ENCODE data around the gene GLYAT. TPM values are rescaled to one million over a fixed set of nuclear protein-coding genes. Genes with fewer than 3 reads are reported as not detected.

GLYAT gene
- total RNA-seq, 1 experiment from 2014 or later = not detected

DNA sequence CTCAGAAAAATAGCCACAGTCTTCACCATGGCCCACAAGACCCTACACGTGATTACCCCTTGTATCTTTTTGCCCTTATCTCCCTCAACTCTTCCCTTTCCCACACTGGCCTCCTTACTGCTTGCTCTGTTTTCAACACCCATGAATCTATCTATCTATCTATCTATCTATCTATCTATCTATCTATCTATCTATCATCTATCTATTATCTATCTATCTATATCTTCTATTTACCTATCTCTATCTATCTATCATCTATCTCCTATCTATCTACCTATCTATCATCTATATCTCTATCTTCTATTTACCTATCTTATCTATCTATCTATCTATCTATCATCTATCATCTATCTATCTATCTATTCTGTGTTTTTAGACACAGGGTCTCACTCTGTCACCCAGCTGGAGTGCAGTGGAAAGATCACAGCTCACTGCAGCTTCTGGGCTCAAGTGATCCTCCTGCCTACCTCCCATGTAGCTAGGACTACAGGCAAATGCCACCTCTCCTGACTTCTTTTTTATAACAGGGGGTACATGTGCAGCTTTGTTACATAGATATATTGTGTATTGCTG is 55.1 kb downstream of the GLYAT start:
- Histone ChIP-seq H3K9me3 (ENCODE audit: control insufficient read depth, insufficient read depth, low read depth, low read length) (no peaks in the 10 kb centered on the region), H3K27me3 (ENCODE audit: control insufficient read depth, insufficient read depth, low read length) (no peaks in the 10 kb centered on the region; the same call in 1 of the 2 replicates), H3K27ac (ENCODE audit: low read length) (no peak overlapping the region), H3K4me1 (ENCODE audit: control insufficient read depth, insufficient read depth, low read length) (no peaks in the 10 kb centered on the region), H3K4me3 (ENCODE audit: low read depth in 2 of 2, low read length in 2 of 2) (no peak overlapping the region), H3K36me3 (ENCODE audit: control insufficient read depth, insufficient read depth, low read length) (no peaks in the 10 kb centered on the region)
- no TSS peak for BruUV-seq (replicated peaks)
- TF ChIP-seq, protein P1, sequence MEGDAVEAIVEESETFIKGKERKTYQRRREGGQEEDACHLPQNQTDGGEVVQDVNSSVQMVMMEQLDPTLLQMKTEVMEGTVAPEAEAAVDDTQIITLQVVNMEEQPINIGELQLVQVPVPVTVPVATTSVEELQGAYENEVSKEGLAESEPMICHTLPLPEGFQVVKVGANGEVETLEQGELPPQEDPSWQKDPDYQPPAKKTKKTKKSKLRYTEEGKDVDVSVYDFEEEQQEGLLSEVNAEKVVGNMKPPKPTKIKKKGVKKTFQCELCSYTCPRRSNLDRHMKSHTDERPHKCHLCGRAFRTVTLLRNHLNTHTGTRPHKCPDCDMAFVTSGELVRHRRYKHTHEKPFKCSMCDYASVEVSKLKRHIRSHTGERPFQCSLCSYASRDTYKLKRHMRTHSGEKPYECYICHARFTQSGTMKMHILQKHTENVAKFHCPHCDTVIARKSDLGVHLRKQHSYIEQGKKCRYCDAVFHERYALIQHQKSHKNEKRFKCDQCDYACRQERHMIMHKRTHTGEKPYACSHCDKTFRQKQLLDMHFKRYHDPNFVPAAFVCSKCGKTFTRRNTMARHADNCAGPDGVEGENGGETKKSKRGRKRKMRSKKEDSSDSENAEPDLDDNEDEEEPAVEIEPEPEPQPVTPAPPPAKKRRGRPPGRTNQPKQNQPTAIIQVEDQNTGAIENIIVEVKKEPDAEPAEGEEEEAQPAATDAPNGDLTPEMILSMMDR (IDR thresholded peaks at IDR 0.05) = no peak
- no peak for TF ChIP-seq POLR2AphosphoS5 (IDR thresholded peaks at IDR 0.05; ENCODE audit: low read depth, low read length)
- no peak for TF ChIP-seq SIN3A (IDR thresholded peaks at IDR 0.05; ENCODE audit: borderline replicate concordance, insufficient read depth, low read depth, low read length)
- TF ChIP-seq TCF7L2 (IDR thresholded peaks at IDR 0.05; ENCODE audit: low read depth, low read length) = no peak
- ChIA-PET POLR2A (interaction anchor here (0.5 kb wide), 1 partner anchor 49 kb away, joined by 10 read pairs; no protein-coding TSS in a partner anchor), CTCF (no interaction called here)
- no peak for DNase-seq (ENCODE audit: low read depth, low spot score)
- intact Hi-C loops (cut with micrococcal nuclease; ENCODE audit: unreplicated experiment) (loop anchor here (5.0 to 10.0 kb wide), 2 partner anchors 102 to 226 kb away; partner anchors contain the start of genes LPXN and ZFP91), in situ Hi-C loops (cut with HindIII; ENCODE audit: low pct_unique_long_range_greater_than_20kb, low sequenced_read_pairs) (no loop called here)
- ATAC-seq = no peak

DNA sequence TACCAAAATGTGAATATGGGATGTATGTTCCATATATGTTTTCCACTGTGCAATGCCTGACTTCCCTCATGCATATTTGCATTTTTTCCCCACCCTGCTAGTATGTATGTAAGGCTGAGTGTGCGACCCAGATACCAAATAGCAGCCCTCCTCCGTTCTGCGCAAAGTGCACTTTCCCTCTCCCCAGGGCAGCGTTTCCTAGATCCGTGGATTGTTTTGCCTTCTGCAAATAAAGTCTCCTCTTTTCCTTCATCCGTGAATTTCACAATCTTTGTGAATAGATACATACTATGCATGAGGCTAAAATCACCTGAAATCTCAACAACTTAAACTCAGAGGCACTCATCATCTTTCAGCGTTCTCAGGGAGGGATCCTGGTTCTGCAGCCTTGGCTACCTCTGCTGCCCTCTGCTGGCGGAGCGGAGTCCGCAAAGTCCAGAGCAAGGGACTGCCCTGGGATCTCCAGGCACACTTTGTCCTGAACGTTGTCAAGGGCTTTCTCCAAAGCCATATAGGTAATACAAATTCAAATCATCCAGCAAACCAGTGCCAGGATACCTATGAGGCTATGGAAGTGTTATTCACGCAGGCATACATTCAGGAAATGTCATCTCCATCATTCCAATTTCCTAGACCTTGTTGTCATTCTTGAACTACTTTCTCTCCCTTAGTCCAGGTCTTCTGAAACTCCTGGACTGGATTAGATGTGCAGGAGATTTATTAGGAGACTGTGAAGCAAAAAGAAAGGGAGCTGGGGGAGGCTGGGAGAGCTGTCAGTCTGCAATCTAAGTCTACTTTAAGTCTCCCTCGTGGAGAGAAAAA is 56.2 kb downstream of the GLYAT start:
- CTCF ChIA-PET = no interaction called here

More for the DNA sequence above, 56.2 kb downstream of the GLYAT start:
- DNase-seq (ENCODE audit: low read depth, low spot score) = no peak
- POLR2A ChIA-PET = no interaction called here
- BruUV-seq (replicated peaks) = no TSS peak
- intact Hi-C loops (cut with micrococcal nuclease; ENCODE audit: unreplicated experiment) = loop anchor here (5.0 to 10.0 kb wide), 2 partner anchors 101 to 227 kb away; partner anchors contain the start of genes LPXN and ZFP91
- peak; percentile 98 for ATAC-seq
- in situ Hi-C loops (cut with HindIII; ENCODE audit: low pct_unique_long_range_greater_than_20kb, low sequenced_read_pairs) = no loop called here
- Histone ChIP-seq H3K27ac (ENCODE audit: low read length) (no peak overlapping the region), H3K27me3 (ENCODE audit: control insufficient read depth, insufficient read depth, low read length) (no peaks in the 10 kb centered on the region; the same call in 1 of the 2 replicates), H3K4me1 (ENCODE audit: control insufficient read depth, insufficient read depth, low read length) (no peaks in the 10 kb centered on the region), H3K36me3 (ENCODE audit: control insufficient read depth, insufficient read depth, low read length) (no peaks in the 10 kb centered on the region), H3K4me3 (ENCODE audit: low read depth in 2 of 2, low read length in 2 of 2) (peak overlapping the region in 1 of 2 experiments; percentile 19; a peak in 1 of 4 replicates), H3K9me3 (ENCODE audit: control insufficient read depth, insufficient read depth, low read depth, low read length) (no peaks in the 10 kb centered on the region)
- TF ChIP-seq SIN3A (IDR thresholded peaks at IDR 0.05; ENCODE audit: borderline replicate concordance, insufficient read depth, low read depth, low read length) (no peak), POLR2AphosphoS5 (IDR thresholded peaks at IDR 0.05; ENCODE audit: low read depth, low read length) (no peak)
- TF ChIP-seq, protein P1 (IDR thresholded peaks at IDR 0.05) = peak; percentile 97
- TF ChIP-seq, protein P2, sequence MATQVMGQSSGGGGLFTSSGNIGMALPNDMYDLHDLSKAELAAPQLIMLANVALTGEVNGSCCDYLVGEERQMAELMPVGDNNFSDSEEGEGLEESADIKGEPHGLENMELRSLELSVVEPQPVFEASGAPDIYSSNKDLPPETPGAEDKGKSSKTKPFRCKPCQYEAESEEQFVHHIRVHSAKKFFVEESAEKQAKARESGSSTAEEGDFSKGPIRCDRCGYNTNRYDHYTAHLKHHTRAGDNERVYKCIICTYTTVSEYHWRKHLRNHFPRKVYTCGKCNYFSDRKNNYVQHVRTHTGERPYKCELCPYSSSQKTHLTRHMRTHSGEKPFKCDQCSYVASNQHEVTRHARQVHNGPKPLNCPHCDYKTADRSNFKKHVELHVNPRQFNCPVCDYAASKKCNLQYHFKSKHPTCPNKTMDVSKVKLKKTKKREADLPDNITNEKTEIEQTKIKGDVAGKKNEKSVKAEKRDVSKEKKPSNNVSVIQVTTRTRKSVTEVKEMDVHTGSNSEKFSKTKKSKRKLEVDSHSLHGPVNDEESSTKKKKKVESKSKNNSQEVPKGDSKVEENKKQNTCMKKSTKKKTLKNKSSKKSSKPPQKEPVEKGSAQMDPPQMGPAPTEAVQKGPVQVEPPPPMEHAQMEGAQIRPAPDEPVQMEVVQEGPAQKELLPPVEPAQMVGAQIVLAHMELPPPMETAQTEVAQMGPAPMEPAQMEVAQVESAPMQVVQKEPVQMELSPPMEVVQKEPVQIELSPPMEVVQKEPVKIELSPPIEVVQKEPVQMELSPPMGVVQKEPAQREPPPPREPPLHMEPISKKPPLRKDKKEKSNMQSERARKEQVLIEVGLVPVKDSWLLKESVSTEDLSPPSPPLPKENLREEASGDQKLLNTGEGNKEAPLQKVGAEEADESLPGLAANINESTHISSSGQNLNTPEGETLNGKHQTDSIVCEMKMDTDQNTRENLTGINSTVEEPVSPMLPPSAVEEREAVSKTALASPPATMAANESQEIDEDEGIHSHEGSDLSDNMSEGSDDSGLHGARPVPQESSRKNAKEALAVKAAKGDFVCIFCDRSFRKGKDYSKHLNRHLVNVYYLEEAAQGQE (IDR thresholded peaks at IDR 0.05; ENCODE audit: insufficient read depth in 1 of 2, low read depth in 2 of 2, low read length in 1 of 2) = no peak
